ENCODE data around the gene FCGR2B. TPM values are rescaled to one million over a fixed set of nuclear protein-coding genes. Genes with fewer than 3 reads are reported as not detected.
"Not testable (repeated sequence)": the region's sequence is repeated elsewhere in the genome, so short reads cannot be mapped to it uniquely, and the experiment has no call there.

Gene FCGR2B
- polyA plus RNA-seq, 12 donors, result 0.04 to 0.51 (median 0.20) TPM; not detected in 2

- no peak for DNase-seq
These were observed 43.2 kb downstream of the FCGR2B start for GRCh38 chr1:161706113-161706481.

GRCh38 chr1:161706482-161707347 lies 43.8 kb downstream of the FCGR2B start, which contains the start of gene FCRLA:
FCRLA (plus strand) TSS chr1:161707229; CDS start chr1:161707265, 36 bp downstream.
- peak; percentile 7 for DNase-seq

- no peak for DNase-seq
These were observed 44.6 kb downstream of the FCGR2B start for GRCh38 chr1:161707503-161707902.

- no peak for DNase-seq
These were observed 46.4 kb downstream of the FCGR2B start for GRCh38 chr1:161709373-161709772.

- no peak for DNase-seq
These were observed 47.6 kb downstream of the FCGR2B start for GRCh38 chr1:161710560-161710959.

GRCh38 chr1:161718559-161719324 lies 55.8 kb downstream of the FCGR2B start:
- DNase-seq, result no peak

GRCh38 chr1:161719325-161719611 lies 56.3 kb downstream of the FCGR2B start:
- DNase-seq, result no peak

GRCh38 chr1:161720422-161720821 lies 57.5 kb downstream of the FCGR2B start:
- DNase-seq, result no peak

- no peak for DNase-seq
These were observed 58.2 kb downstream of the FCGR2B start, which contains the start of gene FCRLB for GRCh38 chr1:161720956-161721737. FCRLB (plus strand) TSS chr1:161721544; CDS start chr1:161722673, 1,129 bp downstream.

GRCh38 chr1:161721738-161722343 lies 58.9 kb downstream of the FCGR2B start:
- DNase-seq, result no peak

GRCh38 chr1:161722406-161722805 lies 59.5 kb downstream of the FCGR2B start:
- no peak for DNase-seq

GRCh38 chr1:161723459-161724141 lies 60.7 kb downstream of the FCGR2B start:
- DNase-seq, result no peak

- not testable (repeated sequence) for DNase-seq
These were observed 62.4 kb downstream of the FCGR2B start for GRCh38 chr1:161725258-161725907.

- peak; percentile 25 for DNase-seq
These were observed 63.0 kb downstream of the FCGR2B start for GRCh38 chr1:161725908-161726472.

- DNase-seq, result peak; percentile 88
These were observed 63.7 kb downstream of the FCGR2B start for GRCh38 chr1:161726473-161727255.

GRCh38 chr1:161727256-161727924 lies 64.4 kb downstream of the FCGR2B start:
- no peak for DNase-seq

All from muscle of arm (tissue), 12 donors.